LHCN-M2 (cell line): Measurements from ENCODE around the gene RXRB. TPM values are rescaled to one million over a fixed set of nuclear protein-coding genes. Genes with fewer than 3 reads are reported as not detected.
A peak's percentile ranks its signal among the peaks of the same experiment; 100 is the strongest.

ENCODE experiments used
- DNase-seq: peaks from one replicate; pipeline ENCODE4 v3.0.0-alpha.2; 2012; ENCODE audit warnings: low read depth
- total RNA-seq: library from RNA; depleted of rRNA; stranded (reverse); fragments of >200 nt; gene quantifications from 2 replicates; pipeline ENCODE4 v1.2.3, GENCODE V29; 2014

RXRB gene
- total RNA-seq, 1 experiment from 2014 or later: 23.0 TPM

- no peak for DNase-seq
These were observed 23.6 kb downstream of the RXRB start for GRCh38 chr6:33176906-33177305.

DNA sequence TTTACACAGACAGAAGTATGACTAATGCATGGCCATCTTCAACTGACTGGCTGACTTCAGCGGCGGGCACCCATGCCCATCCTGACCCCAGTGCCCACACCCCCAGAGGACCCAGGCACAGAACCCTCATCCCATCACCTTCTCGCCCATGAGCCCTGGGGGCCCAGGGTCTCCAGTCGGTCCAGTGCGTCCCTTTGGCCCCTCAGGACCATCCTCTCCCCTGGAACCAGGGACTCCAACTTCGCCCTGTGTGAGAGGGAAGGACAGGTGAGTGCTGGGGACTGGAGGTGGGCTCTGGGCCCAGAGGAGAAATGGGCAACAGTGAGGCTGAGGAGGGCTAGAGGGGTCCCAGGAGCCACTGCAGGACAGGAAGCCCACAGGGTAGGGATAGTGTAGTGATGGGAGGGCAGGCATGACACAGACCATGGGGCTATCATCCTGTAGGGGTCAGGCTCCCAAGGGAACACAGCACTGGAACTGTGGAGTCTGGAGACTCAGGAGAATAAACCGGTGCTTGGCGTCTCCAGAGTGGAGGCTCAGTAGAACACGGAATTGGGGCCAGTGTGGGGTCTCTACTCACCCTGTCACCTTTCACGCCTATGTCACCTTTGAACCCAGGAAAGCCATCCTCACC lies 24.9 kb downstream of the RXRB start:
- no peak for DNase-seq

DNA sequence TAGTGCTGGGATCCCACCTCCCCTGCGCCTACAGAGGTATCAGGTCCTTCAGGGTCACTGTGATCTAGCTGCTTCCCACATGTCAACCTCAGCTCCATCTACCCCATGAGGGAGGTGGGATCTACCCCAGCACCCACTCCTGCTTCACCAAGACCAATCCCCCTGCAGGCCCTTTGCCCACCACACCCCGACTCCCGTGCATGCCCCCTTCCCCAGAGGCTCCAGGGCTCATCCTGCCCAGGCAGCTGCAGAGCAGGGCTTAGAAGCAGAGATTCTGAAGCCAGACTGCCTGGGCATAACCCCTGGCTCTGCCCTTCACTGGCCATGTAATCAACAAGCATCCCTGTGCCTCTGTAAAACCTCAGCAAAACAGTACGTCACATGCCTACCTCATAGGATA lies 25.7 kb downstream of the RXRB start:
- DNase-seq: no peak

DNA sequence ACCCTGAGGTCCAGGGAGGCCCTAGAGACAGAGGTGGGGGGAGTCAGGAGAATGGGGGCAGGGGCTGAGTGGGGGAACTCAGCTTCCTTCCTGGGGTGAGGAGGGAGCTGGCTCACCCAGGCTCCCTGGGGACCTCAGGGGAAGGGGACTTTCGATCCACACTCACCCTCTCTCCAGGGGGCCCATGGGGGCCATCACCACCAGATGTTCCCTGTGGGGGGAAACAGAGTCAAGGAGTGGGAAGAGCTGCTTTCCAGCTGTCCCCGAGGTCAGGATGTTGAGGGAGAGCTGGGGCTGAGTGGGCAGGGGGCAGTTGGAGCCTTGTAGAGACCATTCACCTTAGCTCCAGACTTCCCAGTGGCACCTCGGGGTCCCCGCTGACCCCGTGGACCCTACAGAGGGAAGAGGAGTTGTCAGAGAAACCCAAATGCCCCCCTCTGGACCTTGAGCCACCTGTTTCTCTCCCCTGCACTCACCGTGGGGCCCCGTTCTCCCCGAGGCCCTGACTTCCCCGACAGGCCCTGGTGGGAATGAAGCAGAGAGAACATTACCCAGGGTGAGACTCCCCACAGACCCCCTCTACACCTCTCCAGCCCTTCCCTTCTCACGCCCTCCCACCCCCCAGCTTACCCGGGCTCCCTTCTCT lies 26.8 kb downstream of the RXRB start:
- no peak for DNase-seq

- DNase-seq: peak; percentile 39
These were observed 27.6 kb downstream of the RXRB start for GRCh38 chr6:33172688-33173534.

DNA sequence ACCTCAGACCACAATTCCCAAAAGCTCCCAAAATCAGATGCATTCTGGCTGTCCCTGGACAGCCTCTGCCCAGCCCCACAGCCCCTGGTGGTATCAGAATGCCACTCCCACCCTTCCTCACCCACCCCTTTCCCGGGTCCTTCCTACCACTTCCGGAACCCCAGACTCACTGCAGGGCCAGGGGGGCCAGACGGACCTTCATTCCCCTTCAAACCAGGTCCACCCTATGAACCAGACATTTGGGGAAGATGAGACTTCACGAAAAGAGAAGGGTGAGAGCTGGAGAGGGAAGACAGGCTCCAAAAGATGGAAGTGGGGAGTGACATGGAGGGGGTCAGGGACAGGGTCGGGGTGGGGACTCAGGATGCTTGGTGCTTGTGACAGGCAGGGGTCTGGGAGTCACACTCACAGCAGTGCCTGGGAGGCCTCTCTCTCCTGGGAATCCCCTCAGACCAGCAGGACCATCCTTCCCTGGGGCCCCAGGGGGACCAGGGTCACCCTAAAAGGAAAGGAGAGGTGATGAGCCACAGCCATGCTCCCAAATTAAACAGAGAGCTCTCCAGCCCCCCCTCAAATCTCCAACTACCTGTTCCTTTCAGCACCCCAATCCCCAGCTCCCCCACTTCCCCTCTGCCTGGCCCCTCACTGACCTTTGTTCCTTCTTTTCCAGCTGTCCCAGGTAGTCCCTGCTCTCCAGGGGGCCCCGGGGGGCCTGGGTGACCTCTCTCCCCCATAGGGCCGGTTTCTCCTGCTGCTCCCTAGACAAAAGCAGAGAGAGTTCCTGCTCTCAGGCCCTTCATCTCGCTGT lies 28.4 kb downstream of the RXRB start:
- no peak for DNase-seq

GRCh38 chr6:33171016-33171879 lies 29.2 kb downstream of the RXRB start:
- no peak for DNase-seq

- no peak for DNase-seq
These were observed 30.1 kb downstream of the RXRB start for GRCh38 chr6:33170176-33171015.

DNA sequence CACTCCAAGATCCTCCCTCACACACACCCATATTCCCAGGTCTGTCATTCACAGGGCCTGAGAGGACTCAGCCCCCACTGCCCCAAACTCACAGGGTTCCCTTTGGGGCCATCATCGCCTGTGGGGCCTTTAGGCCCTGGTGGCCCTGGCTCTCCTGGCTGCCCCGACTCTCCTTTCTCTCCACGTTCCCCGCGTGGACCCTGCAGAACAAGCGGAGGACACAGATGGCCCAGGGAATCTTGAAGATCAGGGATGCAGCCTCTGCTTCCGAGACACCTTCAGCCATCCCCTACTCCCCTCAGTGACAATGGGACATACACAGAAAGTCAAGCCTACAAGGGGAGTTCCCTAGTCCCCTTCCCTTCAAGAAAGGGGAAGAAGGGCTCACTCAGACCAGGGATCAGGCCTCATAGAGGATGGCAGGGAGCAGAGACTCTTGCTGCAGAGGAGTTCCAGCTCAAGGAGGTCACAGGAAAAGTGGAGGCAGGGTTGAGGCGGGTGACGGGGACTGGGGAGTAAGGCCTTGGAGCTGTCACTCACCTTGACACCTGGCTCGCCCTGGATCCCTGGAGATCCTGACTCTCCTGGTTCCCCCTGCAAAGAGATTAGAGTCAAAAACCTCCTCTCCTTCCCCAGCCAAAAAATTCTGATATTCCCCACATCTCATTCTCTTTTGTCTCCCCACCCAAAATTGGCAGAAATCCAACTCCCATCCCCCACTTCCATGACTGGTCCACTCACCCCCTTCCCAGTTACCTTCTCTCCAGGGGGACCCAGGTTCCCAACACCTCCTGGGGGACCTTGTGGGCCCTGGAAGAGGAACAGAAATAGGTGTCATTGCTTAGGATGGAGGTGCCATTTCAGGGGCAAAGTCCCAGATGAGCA lies 30.9 kb downstream of the RXRB start:
- no peak for DNase-seq

- DNase-seq: no peak
These were observed 31.8 kb downstream of the RXRB start for GRCh38 chr6:33168639-33169038.

GRCh38 chr6:33168284-33168601 lies 32.2 kb downstream of the RXRB start:
- no peak for DNase-seq

DNA sequence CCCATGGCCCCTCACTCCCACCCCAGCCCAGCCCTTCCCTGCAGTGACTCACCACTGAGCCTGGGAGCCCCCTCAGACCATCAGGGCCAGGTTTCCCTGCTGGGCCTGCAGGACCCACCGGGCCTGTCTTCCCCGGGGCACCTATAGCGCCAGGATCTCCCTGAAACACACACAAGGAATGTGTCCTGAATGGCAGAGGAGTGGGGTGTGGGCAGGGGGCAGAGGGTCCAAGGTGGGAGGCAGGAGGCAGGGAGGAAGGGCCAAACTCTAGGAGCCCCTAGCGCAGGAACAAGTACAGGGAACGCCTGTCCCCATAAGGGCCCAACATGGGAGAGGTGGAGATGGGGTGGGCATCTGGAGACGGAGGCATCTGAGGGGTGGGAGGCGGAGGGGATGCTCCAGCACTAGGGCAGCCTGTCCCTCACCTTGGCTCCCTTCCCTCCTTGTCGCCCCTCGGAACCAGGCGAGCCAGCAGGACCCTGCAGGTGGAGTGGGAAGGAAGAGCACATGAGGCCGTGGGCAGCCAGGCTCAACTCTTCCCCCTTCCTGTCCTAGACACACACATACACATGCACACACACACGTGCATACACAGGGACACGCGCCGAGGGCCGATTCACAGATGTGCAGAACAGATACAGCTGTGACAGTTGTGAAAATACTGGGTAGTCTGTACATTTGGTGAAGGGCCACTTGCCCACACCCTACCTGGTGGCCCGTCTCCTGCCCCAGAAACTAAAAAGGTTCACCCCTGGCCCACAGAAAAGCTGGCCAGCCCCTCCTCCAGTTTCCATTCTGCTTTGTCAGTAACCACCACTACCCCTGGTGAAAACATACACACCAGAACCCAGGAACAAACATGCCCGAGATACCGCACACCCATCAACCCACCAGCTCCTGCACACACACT lies 32.8 kb downstream of the RXRB start:
- no peak for DNase-seq

- DNase-seq: no peak
These were observed 33.7 kb downstream of the RXRB start for GRCh38 chr6:33166811-33167210.

DNA sequence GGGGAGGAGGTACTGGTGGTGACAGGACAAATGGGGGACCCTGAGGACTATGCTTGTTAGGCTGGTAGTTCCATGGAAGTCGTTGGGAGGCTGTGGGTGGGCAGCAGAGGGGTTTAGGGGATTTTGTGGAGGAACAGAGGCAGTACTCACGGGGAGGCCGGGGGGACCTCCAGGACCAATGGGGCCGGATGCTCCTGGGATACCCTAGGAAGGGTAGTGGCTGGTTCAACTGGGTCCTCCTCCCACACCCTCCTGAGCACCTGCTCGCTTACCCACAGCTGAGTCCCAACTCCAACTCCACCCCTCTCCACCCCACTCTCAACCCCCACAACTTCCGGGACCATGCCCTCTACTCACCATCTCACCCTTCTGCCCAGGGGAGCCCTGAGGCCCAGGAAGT lies 34.1 kb downstream of the RXRB start:
- DNase-seq: no peak

DNA sequence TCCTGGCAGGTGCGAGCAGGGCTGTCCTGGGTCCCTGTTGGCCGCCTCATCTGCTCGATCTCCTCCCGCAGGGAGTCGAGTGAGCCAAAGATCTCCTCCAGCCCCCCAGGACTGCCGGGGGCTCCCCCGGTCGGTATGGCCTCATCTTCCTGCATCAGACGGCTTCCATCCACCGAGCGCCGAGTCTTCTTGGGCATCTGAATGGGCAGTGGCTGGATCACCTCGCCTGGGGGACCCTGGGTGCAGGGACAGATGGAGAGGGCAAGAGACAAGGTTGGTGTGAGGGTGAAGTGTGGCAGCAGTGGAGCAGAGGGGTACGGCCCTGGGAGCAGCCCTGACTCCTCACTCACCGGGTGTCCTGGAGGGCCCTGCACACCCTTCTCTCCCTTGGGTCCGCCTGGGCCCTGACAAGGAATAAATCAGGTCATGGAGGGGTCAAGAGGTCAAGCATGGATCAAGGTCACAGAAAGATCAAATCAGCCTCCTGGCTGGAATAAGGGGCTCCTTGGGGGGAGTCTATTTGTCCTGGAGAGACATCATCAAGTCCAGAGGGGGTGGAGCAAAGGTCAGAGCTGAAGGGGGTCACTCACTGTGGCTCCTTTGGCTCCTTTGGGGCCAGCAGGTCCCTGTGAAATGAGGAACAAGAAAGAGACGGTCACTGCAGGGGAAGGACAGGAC lies 34.7 kb downstream of the RXRB start:
- no peak for DNase-seq

DNA sequence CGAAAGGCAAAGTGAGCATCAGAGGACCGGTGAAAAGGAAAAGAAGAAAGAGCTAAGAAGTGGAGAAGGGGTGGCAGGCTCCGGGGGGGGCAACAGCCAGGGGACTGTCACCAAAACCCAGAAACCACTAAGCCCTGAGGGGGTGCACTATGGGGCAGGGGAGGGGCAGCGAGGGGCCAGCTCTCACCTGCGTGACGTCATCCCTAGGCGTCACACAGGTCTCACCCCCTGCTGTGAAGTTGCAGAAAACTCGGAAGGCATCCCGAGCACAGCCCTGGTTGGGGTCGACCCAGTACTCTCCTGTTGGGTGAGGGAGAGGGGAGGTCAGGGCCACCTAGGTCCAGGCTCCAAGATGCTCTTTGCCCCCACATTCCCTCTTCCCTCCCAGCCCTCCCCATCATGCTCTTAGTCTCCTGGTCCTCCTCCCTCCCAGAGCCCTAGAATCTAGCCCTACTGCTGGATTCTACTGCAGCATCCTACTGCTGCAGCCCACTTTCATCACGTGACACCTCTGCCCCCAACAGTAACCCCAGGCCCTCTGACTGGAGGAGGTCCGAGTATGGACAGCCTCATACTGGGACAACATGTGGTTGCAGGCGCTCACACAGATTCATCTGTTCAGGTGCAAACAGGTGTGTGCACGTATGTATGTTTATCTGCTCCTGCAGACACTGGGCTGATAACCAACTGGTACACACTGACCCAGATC lies 35.6 kb downstream of the RXRB start:
- DNase-seq: no peak

DNA sequence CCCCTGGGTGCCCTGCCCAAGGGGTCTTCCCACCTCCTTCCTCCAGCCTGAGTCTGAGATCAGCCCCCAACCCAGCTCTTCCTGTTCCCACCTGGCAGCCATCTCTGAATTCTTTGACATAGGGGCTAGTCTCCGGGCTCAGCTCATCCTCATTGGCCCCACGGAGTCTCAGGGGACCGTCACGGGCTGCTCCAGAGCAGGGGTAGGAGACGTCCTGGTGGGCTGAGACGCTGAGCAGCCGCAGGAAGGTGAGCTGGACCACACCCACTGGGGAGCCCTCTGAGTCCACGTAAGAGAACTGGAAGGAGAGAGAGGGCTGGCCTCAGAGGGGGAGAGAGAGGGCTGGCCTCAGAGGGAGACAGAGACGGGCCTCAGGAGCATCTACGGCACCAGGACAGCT lies 36.3 kb downstream of the RXRB start:
- no peak for DNase-seq
